ENCODE results near the gene FUNDC1.

FUNDC1 gene, protein sequence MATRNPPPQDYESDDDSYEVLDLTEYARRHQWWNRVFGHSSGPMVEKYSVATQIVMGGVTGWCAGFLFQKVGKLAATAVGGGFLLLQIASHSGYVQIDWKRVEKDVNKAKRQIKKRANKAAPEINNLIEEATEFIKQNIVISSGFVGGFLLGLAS

DNA sequence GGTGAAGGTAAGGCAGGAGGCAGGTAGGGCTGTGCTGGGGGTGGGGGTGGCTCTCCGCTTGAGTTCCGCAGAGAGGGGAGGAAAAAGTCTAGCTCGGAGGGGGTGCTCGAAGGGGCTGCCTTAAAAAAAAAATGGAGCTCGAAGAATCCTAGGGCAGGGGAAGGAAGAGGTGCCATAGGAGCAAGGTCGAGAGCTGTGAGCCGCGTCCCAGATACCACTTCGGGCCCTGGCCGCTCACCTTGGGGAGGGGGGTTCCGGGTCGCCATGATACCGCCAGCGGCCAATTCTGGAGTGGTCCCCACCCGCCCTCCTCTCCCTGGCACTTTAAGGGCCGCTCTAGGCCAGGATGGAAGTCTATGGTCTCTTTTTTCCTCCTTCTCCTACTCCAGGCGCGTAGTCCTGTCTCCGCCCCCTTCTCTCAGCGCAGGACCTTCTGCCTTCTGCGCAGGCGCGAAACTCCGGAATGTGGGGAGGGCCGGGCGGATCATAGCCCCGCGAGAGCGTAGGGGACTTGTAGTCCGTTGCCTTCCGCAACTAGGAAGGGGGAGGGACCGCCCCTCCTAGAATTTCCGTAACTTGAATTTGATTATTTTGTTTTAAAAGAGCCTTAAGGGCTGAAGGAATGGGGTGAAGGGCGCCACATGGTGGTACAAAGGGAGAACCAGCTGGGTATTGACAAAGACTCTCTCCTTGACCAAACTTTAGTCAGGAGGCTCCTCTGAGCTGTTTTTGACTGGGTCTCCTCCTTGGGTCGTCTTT, at the start of gene FUNDC1:
Gene FUNDC1, minus strand, starts transcription at position 293 of the 759 bp plus-strand sequence. Its CDS starts 27 bp downstream, at position 266.
- peak; percentile 67 for DNase-seq (ENCODE audit: low read depth)
- H3K4me3 ChIP-seq (ENCODE audit: low read depth, low read length), result peak within 1 kb of the TSS; percentile 79
- peak; percentile 42 for TF ChIP-seq CTCF (IDR thresholded peaks at IDR 0.05; ENCODE audit: low read depth, low read length, missing control alignments)

DNA sequence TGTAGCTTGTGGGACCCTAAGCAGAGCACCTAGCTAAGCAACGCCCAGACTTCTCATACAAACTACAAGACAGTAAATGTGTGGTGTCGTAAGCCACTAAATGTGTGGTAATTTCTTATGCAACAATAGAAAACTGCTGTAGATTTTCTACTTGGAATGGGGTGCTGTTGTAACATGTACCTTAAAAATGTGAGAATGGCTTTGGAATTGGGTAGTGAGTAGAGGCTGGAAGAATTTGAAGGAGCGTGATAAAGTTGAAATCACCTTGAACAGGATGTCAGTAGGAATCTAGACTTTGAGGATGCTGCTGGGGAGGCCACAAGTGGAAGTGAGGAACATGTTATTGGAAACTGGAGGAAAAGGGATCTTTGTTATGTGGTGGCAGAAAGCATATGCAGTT, 43.2 kb upstream of the FUNDC1 start:
- DNase-seq (ENCODE audit: low read depth), result no peak
- H3K4me3 ChIP-seq (ENCODE audit: low read depth, low read length), result no peak overlapping the region
- no peak for TF ChIP-seq CTCF (IDR thresholded peaks at IDR 0.05; ENCODE audit: low read depth, low read length, missing control alignments)

GRCh38 chrX:44580466-44580865, 37.8 kb upstream of the FUNDC1 start:
- no peak for TF ChIP-seq CTCF (IDR thresholded peaks at IDR 0.05; ENCODE audit: low read depth, low read length, missing control alignments)
- no peak for DNase-seq (ENCODE audit: low read depth)
- no peak overlapping the region for H3K4me3 ChIP-seq (ENCODE audit: low read depth, low read length)

- DNase-seq (ENCODE audit: low read depth), result no peak
- TF ChIP-seq CTCF (IDR thresholded peaks at IDR 0.05; ENCODE audit: low read depth, low read length, missing control alignments), result no peak
- H3K4me3 ChIP-seq (ENCODE audit: low read depth, low read length), result no peak overlapping the region
Observed at GRCh38 chrX:44572340-44572938, 29.8 kb upstream of the FUNDC1 start.

- DNase-seq (ENCODE audit: low read depth), result no peak
- TF ChIP-seq CTCF (IDR thresholded peaks at IDR 0.05; ENCODE audit: low read depth, low read length, missing control alignments), result no peak
- no peak overlapping the region for H3K4me3 ChIP-seq (ENCODE audit: low read depth, low read length)
Observed at GRCh38 chrX:44570522-44570921, 27.9 kb upstream of the FUNDC1 start.

GRCh38 chrX:44569122-44569521, 26.5 kb upstream of the FUNDC1 start:
- no peak for DNase-seq (ENCODE audit: low read depth)
- no peak overlapping the region for H3K4me3 ChIP-seq (ENCODE audit: low read depth, low read length)
- TF ChIP-seq CTCF (IDR thresholded peaks at IDR 0.05; ENCODE audit: low read depth, low read length, missing control alignments), result no peak

All from GM12864 (cell line).